Activated naive CD4-positive, alpha-beta T cell treated with anti-CD3 and anti-CD28 coated beads, Interleukin-2, amount 50 U/mL, for 24 hours (primary cell): ENCODE results near the gene NDRG2.
"Not testable (repeated sequence)": the region's sequence is repeated elsewhere in the genome, so short reads cannot be mapped to it uniquely, and the experiment has no call there.

Experiments used
- H3K27ac Mint-ChIP-seq: one replicate; pipeline ENCODE4 v1.8.0; 2021; ENCODE audit warnings: mild to moderate bottlenecking, mixed read lengths
- H3K27me3 Mint-ChIP-seq: one replicate; pipeline ENCODE4 v1.8.0; 2021; ENCODE audit warnings: mixed read lengths
- H3K36me3 Mint-ChIP-seq: one replicate; pipeline ENCODE4 v1.8.0; 2021; ENCODE audit warnings: mixed read lengths
- H3K4me1 Mint-ChIP-seq: one replicate; pipeline ENCODE4 v1.8.0; 2021; ENCODE audit warnings: mixed read lengths
- H3K4me3 Mint-ChIP-seq: one replicate; pipeline ENCODE4 v1.8.0; 2021; ENCODE audit warnings: mild to moderate bottlenecking, mixed read lengths
- H3K9me3 Mint-ChIP-seq: one replicate; pipeline ENCODE4 v1.8.0; 2021; ENCODE audit warnings: mixed read lengths

Gene NDRG2

DNA sequence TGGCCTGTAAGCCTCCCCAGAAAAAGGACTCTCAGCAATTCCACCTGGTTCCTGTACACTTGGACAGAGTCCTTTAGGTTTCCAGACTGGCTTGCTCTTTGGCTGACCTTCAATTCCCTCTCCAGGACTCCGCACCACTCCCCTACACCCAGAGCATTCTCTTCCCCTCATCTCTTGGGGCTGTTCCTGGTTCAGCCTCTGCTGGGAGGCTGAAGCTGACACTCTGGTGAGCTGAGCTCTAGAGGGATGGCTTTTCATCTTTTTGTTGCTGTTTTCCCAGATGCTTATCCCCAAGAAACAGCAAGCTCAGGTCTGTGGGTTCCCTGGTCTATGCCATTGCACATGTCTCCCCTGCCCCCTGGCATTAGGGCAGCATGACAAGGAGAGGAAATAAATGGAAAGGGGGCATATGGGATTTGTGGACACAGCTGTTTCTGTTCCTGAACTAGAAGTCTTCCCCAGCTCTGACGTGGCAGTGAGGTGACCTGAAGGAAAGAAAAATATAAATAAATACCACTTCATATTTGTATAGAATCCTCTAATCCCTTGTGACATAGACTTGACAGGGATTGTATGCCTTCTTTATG is 18.6 kb upstream of the NDRG2 start:
- Mint-ChIP-seq H3K36me3 (no peaks in the 10 kb centered on the region), H3K4me1 (peaks cover 9% of the 10 kb centered on the region), H3K27me3 (peaks cover 6% of the 10 kb centered on the region), H3K27ac (no peak overlapping the region), H3K4me3 (no peak overlapping the region), H3K9me3 (no peaks in the 10 kb centered on the region)

DNA sequence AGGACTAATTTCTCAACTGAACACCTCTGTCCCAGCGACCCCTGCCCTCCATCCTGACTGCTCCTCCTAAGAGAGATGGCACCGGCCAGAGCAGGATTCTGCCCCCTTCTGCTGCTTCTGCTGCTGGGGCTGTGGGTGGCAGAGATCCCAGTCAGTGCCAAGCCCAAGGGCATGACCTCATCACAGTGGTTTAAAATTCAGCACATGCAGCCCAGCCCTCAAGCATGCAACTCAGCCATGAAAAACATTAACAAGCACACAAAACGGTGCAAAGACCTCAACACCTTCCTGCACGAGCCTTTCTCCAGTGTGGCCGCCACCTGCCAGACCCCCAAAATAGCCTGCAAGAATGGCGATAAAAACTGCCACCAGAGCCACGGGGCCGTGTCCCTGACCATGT is 18.1 kb upstream of the NDRG2 start:
- H3K9me3 Mint-ChIP-seq, result no peaks in the 10 kb centered on the region
- peaks cover 6% of the 10 kb centered on the region for H3K27me3 Mint-ChIP-seq
- H3K4me1 Mint-ChIP-seq, result peaks cover 9% of the 10 kb centered on the region
- no peak overlapping the region for H3K27ac Mint-ChIP-seq
- H3K36me3 Mint-ChIP-seq, result no peaks in the 10 kb centered on the region
- H3K4me3 Mint-ChIP-seq, result no peak overlapping the region

DNA sequence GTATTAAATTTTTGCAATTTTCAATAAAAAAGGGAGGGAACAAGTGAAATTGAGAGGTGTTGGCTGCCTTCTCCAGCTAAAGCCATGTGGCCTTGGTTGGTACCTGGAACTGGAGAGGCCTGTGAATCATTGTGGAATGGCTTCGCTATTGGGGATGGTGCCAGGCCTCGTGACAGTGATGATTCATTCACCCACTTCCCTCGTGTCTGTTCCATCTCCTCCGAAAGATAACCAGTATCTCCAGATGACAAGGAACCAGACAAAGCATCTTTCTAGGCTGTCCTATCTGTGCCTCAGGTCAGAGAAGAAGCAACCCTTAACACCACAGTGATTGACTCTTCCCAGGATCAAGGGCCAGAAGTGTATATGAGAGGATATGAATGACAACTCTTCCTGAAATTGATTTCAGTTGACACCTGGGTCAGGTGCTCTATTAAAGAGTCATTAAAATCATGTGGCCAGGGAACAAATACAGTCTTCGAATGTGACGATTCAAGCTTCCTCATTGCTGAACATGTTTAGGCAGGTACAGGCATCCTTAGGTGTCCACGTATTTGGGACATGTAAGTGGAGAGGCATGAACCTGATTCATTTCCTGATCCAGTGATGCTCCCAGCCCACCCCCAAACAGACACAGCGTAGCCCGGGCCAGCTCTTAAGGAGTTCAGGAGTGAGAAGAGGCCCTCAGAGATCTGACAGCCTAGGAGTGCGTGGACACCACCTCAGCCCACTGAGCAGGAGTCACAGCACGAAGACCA is 17.0 kb upstream of the NDRG2 start, which contains the start of gene RNASE7:
Gene RNASE7 (plus strand): TSS at position 687 of the 758 bp plus-strand sequence. CDS start 631 bp downstream, outside the sequence.
- no peaks in the 10 kb centered on the region for H3K36me3 Mint-ChIP-seq
- peak within 1 kb of the TSS; percentile 42 for H3K27ac Mint-ChIP-seq
- H3K27me3 Mint-ChIP-seq, result peaks cover 3% of the 10 kb centered on the region
- no peaks in the 10 kb centered on the region for H3K9me3 Mint-ChIP-seq
- no peak within 1 kb of the TSS for H3K4me3 Mint-ChIP-seq
- H3K4me1 Mint-ChIP-seq, result peaks cover 9% of the 10 kb centered on the region

DNA sequence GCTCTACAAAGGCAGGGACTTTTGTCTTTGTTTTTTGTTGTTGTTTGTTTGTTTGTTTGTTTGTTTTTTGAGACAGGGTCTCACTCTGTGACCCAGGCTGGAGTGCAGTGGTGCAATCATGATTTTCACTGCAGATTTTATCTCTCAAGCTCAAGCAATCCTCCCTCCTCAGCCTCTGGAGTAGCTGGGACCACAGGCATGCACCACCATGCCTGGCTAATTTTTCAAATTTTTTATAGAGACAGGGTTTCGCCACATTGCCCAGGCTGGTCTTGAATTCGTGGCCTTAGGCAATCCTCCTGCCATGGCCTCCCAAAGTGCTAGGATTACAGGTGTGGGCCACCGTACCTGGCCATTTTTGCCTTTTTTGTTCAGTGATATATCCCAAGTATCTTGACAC is 16.1 kb upstream of the NDRG2 start:
- H3K27me3 Mint-ChIP-seq, H3K27ac Mint-ChIP-seq, H3K36me3 Mint-ChIP-seq, H3K4me1 Mint-ChIP-seq, H3K4me3 Mint-ChIP-seq, H3K9me3 Mint-ChIP-seq: not testable (repeated sequence)

DNA sequence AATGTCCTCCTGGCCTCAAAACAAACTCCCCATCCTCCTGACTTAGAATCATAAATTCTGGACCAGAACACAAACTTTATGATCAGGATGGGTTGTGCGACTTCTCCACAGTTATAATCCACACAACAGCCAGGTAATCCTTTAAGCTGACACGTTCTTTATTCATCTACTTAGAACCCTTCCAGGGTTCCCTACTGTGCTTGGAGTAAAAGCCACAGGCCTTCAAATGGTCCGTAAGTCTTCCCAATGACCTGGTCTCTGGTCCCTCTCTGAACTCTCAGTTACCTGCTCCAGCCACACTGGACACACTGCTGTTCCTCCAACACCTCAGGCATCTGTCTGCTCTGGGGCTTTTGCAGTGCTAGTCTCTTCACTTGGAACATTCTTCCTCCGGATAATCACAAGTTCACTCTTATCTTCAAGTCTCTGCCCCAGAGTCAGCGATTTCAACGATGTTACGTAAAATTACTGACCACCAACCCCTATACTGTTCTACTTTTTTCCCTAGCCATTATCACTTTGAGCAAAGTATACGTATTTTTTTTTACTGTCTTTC is 15.6 kb upstream of the NDRG2 start:
- Mint-ChIP-seq H3K9me3 (no peaks in the 10 kb centered on the region), H3K27me3 (peaks cover 3% of the 10 kb centered on the region), H3K27ac (no peak overlapping the region), H3K36me3 (no peaks in the 10 kb centered on the region), H3K4me3 (no peak overlapping the region), H3K4me1 (peaks cover 9% of the 10 kb centered on the region)

DNA sequence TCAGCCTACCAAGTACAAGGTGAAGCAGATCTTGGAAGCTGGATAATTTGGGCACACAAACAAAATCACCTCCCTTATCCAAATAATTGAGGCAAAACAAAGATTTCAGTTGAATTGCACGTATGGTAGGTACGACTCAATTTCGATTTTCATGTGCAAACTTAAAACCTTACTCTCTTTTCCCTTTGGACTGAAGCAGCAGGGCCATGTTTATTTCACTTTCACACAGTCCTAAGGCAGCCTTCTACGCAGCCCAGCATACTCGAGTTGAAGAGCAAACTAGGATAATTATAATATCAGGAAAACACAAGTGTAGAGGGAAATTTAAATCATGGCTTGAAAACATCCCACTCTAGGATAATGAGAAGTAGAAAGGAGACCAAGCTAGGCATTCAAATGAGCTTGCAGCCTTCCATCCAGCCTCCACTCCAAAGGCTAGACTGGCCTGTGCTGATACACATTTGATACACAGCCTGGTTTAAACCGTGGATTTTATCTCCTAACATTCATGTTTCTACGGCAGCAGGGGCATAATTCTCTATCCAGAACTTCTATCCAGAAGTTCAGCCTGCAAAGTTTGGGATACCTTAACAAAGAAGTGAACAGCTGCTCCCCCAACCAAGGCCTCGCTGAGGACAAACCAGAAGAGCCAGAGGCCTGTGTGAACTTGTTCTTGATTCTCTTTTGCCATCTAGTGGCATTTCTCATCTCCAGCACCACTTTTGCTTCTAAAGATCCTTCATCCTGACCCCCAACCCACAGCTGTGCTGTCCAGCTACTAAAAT is 14.9 kb upstream of the NDRG2 start:
- Mint-ChIP-seq H3K4me1 (peaks cover 8% of the 10 kb centered on the region), H3K27ac (peak overlapping the region; percentile 3), H3K9me3 (no peaks in the 10 kb centered on the region), H3K36me3 (no peaks in the 10 kb centered on the region), H3K27me3 (peaks cover 3% of the 10 kb centered on the region), H3K4me3 (no peak overlapping the region)

DNA sequence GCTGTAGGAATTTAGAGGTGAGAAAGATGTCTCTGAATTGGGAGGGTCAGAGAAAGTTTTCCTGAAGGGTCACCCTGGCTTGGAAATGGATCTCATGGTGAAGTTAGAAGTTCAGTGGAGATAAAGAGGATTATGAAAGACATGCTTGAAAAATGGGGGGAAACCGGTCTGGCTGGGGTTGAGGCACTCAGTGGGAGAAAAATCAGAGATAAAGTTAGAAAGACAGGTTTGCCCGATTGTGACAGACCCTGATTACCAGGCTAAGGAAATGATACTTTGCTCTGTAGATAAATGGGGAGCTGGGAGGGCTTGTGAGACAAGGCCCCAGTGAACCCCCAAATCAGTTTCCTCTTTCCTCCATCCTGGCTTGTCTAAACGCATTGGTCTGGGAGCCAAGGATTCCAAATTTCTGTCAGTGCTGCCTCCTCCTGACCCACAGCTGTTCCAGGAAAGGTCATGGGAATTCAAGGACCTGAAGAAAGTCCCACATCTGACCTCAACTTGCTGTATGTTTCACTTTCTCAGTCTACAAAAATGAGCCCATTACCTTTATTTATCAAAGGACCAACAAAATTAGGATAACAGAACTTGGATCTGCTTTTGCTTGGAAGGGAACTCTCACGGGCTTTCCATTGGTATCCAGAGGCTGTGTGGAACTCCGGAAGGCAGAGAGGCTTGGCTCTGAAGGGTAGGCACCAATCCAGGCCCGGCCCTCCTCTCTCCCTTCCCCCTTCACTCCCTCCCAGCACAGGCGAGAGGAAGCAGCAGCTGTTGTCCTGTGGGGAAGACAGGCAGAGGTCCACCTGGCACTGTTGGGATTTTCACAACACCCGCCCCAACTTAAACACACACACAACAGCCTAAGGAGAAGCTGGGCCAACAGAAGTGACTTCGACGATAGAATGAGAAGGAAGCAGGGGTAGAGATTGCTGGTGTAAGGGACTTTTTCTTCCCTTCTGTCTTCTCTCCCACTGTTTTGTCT is 13.9 kb upstream of the NDRG2 start:
- no peak overlapping the region for H3K4me3 Mint-ChIP-seq
- no peak overlapping the region for H3K27ac Mint-ChIP-seq
- peaks cover 3% of the 10 kb centered on the region for H3K27me3 Mint-ChIP-seq
- H3K9me3 Mint-ChIP-seq, result no peaks in the 10 kb centered on the region
- H3K4me1 Mint-ChIP-seq, result no peaks in the 10 kb centered on the region
- no peaks in the 10 kb centered on the region for H3K36me3 Mint-ChIP-seq

DNA sequence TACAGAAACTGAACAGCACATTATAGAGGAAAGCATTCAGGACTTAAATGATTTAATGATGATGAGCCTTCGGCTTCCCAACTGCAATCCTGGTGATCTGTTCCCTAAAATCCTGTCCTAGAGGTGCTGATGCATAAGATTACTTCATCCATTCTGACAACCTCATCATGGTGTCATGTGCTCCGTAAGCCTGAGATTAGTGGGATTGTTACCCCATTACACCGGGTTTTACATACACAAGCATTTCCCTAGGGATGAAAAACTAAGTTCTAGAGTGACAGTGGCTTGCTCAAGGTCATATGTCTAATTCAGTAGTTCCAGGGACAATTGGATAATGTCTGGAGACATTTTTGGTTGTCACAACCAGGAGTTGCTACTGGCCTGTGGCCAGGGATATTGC is 12.3 kb upstream of the NDRG2 start:
- Mint-ChIP-seq H3K9me3 (no peaks in the 10 kb centered on the region), H3K27me3 (no peaks in the 10 kb centered on the region), H3K4me1 (no peaks in the 10 kb centered on the region), H3K36me3 (no peaks in the 10 kb centered on the region), H3K4me3 (no peak overlapping the region), H3K27ac (no peak overlapping the region)

DNA sequence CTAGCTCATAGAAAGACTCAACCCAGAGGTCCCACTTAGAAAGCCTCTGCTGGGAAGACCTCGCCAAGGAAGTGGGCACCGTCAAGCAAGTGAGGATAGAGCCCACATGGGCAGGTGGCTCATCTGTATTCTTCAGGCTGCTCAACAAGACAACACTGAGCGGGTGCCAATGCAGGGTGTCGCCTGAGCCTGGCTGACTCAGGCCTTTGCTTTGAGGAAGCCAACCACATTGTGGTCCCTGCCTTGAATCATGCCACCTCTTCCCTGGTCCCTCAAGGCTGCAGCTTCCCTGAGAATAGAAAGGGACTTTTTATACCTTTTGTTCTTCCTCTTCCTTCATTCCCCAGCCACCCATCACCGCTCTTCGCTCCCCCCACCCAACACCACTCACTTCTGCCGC is 11.9 kb upstream of the NDRG2 start:
- no peaks in the 10 kb centered on the region for H3K27me3 Mint-ChIP-seq
- H3K9me3 Mint-ChIP-seq, result no peaks in the 10 kb centered on the region
- H3K27ac Mint-ChIP-seq, result no peak overlapping the region
- no peaks in the 10 kb centered on the region for H3K36me3 Mint-ChIP-seq
- no peak overlapping the region for H3K4me3 Mint-ChIP-seq
- H3K4me1 Mint-ChIP-seq, result no peaks in the 10 kb centered on the region

DNA sequence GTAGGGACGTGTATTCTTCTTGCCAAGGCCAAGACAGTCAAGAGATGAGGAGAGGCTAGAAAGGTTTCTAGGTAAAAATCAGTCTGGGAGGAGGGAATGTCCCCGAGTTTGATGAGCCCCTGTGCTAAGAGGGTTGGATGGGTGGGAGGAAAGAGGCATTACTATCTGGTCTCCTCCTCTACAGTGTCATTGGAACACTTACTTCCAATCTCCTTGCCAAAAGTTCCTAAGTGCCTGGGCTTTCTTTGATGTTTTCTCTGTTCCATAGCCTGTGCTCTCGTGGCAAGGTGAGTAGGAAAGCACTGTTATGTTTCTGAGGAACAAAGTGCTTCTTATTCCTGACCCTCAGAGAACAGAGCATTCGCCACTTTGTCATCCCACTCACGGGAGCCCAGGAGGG is 9.8 kb upstream of the NDRG2 start, which contains the start of gene RNASE13:
Gene RNASE13 (minus strand): TSS at position 101 of the 400 bp plus-strand sequence. CDS start 519 bp downstream, outside the sequence.
- Mint-ChIP-seq H3K36me3 (no peaks in the 10 kb centered on the region), H3K9me3 (no peaks in the 10 kb centered on the region), H3K4me1 (no peaks in the 10 kb centered on the region), H3K4me3 (no peak within 1 kb of the TSS), H3K27me3 (no peaks in the 10 kb centered on the region), H3K27ac (no peak within 1 kb of the TSS)

DNA sequence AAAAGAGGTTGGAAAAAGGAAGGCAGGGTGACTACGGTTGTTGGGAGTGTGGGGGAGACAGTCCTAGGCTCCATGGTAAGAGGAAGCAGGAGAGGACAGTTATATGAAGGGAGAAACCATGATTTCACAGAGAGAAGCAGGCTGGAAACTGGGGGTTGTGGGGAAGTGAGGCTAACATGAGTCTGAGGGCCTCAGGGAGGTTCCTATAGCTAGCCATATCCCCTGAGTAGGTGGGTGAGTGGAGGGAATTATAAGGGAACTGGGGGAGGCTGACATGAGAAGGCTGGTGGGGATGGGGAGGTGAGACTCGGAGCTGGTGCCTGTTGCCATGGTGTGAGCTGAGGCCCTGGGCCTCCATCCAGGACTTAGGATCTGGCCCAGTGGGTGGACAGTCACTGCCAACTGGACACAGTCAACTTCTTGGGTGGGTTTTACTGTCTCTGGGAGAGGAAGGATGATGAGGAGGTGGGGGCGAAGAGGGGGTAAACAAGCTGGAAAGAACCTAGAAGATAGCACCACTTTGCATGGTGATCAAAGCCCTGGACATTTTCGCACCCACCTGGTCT is 8.4 kb upstream of the NDRG2 start:
- Mint-ChIP-seq H3K9me3 (no peaks in the 10 kb centered on the region), H3K4me1 (no peaks in the 10 kb centered on the region), H3K36me3 (no peaks in the 10 kb centered on the region), H3K27me3 (no peaks in the 10 kb centered on the region), H3K27ac (no peak overlapping the region), H3K4me3 (no peak overlapping the region)

DNA sequence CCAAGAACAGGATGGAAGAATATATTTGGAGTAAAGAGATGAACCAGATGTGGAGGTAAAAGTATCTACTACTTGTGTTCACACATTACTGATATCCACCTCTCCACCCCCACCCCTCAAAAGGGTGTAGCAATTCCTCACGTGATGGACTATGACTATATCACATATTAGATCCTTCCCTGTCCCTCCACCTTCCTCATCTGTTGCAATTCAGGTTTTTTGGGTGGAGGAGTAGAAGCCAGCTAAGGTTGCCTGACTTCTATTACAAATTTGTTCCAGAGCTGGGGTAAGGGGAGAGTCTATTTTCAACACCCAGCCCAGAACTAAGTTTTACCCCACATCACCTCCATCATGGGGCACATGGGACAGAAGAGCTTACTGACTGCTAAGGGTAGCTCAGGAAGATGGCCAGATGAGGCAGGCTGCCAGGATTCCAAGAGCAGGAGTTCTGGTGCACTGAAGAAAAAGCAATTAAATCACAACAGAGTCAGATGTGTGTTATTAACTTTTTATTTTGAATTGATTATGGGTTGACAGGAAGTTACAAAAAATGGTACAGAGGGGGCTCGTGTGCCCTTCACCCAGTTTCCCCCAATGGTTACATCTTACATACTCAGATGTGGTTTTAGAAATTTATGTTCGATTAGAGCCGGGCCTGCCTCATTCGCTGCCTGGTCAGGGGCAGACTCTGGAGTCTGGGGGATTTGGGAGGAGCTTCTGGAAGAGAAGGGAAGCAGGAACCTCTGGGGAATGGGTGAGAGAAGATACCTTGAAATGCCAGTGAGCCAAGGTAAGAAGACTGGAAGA is 7.7 kb upstream of the NDRG2 start:
- Mint-ChIP-seq H3K27me3 (no peaks in the 10 kb centered on the region), H3K9me3 (no peaks in the 10 kb centered on the region), H3K4me3 (no peak overlapping the region), H3K27ac (no peak overlapping the region), H3K4me1 (no peaks in the 10 kb centered on the region), H3K36me3 (no peaks in the 10 kb centered on the region)

DNA sequence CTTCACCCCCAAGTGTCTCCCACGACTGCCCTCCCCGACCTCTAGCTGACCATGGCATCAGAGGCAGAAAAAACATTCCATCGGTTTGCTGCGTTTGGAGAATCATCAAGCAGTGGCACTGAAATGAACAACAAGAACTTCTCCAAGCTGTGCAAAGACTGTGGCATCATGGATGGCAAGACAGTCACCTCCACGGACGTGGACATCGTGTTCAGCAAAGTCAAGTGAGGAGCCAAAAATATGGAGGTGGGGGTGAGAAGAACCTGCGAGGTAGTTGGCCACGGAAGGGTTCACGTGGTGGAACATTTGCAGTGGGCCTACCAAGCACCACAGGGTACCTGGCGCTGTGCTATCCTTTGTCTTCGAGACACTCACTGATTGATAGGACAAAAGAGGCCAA is 5.7 kb upstream of the NDRG2 start:
- no peak overlapping the region for H3K4me3 Mint-ChIP-seq
- H3K27ac Mint-ChIP-seq, result no peak overlapping the region
- no peaks in the 10 kb centered on the region for H3K9me3 Mint-ChIP-seq
- no peaks in the 10 kb centered on the region for H3K4me1 Mint-ChIP-seq
- H3K36me3 Mint-ChIP-seq, result no peaks in the 10 kb centered on the region
- no peaks in the 10 kb centered on the region for H3K27me3 Mint-ChIP-seq

DNA sequence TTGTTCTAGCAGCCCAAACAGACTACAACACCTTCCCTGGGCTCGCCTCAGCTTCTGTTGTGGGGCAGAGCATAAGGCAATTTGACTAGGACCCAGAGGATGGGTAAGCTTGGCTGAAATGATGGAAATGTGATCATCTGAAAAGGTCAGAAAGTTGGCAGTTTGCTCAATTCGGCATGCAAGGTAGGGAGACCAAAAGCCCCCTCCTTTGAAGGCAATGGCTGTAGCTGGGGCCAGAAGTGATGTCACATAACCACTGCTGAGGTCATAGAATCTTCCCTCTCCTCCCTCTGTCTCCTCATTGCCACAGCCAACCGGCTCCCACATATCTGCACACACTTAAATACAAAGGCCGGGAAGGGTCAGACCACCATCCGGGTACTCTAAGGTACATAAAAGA is 5.1 kb upstream of the NDRG2 start, which contains the start of gene TPPP2:
Gene TPPP2 (plus strand): TSS at position 301 of the 400 bp plus-strand sequence. CDS start 365 bp downstream, outside the sequence.
- Mint-ChIP-seq H3K9me3 (no peaks in the 10 kb centered on the region), H3K4me1 (no peaks in the 10 kb centered on the region), H3K27ac (no peak within 1 kb of the TSS), H3K27me3 (no peaks in the 10 kb centered on the region), H3K36me3 (no peaks in the 10 kb centered on the region), H3K4me3 (no peak within 1 kb of the TSS)
